KMS-11 (cell line): ENCODE results near the gene ANGPTL7.

Experiments used
- H2AFZ ChIP-seq: fragments of 200-600 bp; sonication (generic); 2 replicates; pipeline ENCODE4 v1.6.1; 2016; ENCODE audit warnings: antibody characterized with exemption, mixed run types, low read depth
- H3K27ac ChIP-seq: fragments of 200-600 bp; sonication (generic); 2 replicates; pipeline ENCODE4 v1.6.1; 2016; ENCODE audit warnings: mild to moderate bottlenecking, mixed run types
- H3K27me3 ChIP-seq: fragments of 200-600 bp; sonication (generic); 2 replicates; pipeline ENCODE4 v1.6.1; 2017; ENCODE audit warnings: mild to moderate bottlenecking, low read depth, mixed run types, moderate library complexity; ENCODE audit not compliant: insufficient read depth
- H3K36me3 ChIP-seq: fragments of 200-600 bp; sonication (generic); 2 replicates; pipeline ENCODE4 v1.6.1; 2017; ENCODE audit warnings: mild to moderate bottlenecking, mixed run types; ENCODE audit not compliant: insufficient read depth
- H3K4me1 ChIP-seq: fragments of 200-600 bp; sonication (generic); 2 replicates; pipeline ENCODE4 v1.6.1; 2016; ENCODE audit warnings: mild to moderate bottlenecking, low read depth, mixed run types; ENCODE audit not compliant: poor library complexity, severe bottlenecking
- H3K4me2 ChIP-seq: fragments of 200-600 bp; sonication (generic); 2 replicates; pipeline ENCODE4 v1.7.0; 2016; ENCODE audit warnings: mild to moderate bottlenecking, mixed run types
- H3K4me3 ChIP-seq: fragments of 200-600 bp; sonication (generic); IDR thresholded peaks from 2 replicates; pipeline ENCODE4 v1.6.1; 2017; ENCODE audit warnings: low read depth, low read length, mixed read lengths; ENCODE audit not compliant: insufficient read depth
- H3K79me2 ChIP-seq: fragments of 200-600 bp; sonication (generic); 2 replicates; pipeline ENCODE4 v1.6.1; 2016; ENCODE audit warnings: low read depth, mixed run types; ENCODE audit not compliant: insufficient read depth
- H3K9ac ChIP-seq: fragments of 200-600 bp; sonication (generic); 2 replicates; pipeline ENCODE4 v1.6.1; 2016; ENCODE audit warnings: mild to moderate bottlenecking, mixed run types
- H4K20me1 ChIP-seq: fragments of 200-600 bp; sonication (generic); 2 replicates; pipeline ENCODE4 v1.6.1; 2016; ENCODE audit warnings: mild to moderate bottlenecking, mixed run types; ENCODE audit not compliant: insufficient read depth
- CTCF ChIP-seq: fragments of 200-600 bp; sonication (generic); conservative IDR thresholded peaks from 2 replicates; pipeline ENCODE4 v1.6.1; 2017; ENCODE audit warnings: low read depth, mild to moderate bottlenecking, antibody characterized with exemption, low read length, moderate library complexity, mixed read lengths

The ANGPTL7 gene

GRCh38 chr1:11151114-11151513 lies 38.0 kb upstream of the ANGPTL7 start:
- Histone ChIP-seq H3K27me3 (no peaks in the 10 kb centered on the region), H3K4me2 (no peak overlapping the region), H2AFZ (no peak overlapping the region), H3K27ac (no peak overlapping the region), H3K9ac (no peak overlapping the region), H3K36me3 (0 out of 2 replicates have a peak, but pooled peaks cover 4% of the 10 kb centered on the region), H3K4me1 (no peaks in the 10 kb centered on the region), H4K20me1 (no peaks in the 10 kb centered on the region), H3K4me3 (no peak overlapping the region), H3K79me2 (no peaks in the 10 kb centered on the region)
- no peak for TF ChIP-seq CTCF

DNA sequence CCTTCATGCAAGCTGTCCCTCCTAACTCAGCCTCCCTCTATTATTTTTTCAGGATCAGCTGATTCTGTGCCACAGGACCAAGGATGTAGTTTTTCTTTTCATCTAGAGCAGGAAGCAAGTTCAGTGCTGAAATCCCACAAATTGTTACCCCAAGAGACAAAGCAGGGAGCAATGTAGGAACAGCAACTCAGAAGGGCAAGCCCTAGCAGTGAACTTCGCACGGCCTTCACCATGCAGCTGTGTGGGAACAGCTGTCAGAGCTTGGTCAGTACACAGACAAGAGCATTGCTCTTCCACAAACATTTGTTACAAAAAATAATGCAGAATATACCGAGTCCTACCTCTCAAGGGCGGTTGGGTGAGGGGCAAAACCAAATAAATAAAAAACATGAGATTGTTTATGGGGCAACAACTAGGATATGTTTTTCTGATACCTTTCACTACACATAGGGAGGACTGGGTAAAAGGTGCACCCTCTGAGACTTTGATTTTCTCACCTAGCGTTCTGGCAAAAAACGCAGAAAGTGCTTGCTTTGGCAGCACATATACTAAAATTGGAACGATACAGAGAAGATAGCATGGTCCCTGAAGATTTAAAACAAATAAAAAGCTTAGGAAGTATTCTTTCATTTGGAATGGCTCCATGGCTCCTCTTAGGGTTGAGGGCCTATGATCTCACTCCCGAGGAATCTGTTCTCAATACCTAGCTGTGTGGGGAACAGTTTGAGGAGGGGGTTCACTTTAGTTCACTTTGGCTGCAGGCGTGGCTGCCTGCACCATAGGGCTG lies 37.1 kb upstream of the ANGPTL7 start:
- H3K79me2 ChIP-seq, result no peaks in the 10 kb centered on the region
- H4K20me1 ChIP-seq, result no peaks in the 10 kb centered on the region
- no peaks in the 10 kb centered on the region for H3K27me3 ChIP-seq
- no peak overlapping the region for H3K9ac ChIP-seq
- H3K36me3 ChIP-seq, result 0 out of 2 replicates have a peak, but pooled peaks cover 4% of the 10 kb centered on the region
- H3K27ac ChIP-seq, result no peak overlapping the region
- TF ChIP-seq CTCF, result no peak
- H3K4me3 ChIP-seq, result no peak overlapping the region
- H2AFZ ChIP-seq, result no peak overlapping the region
- H3K4me1 ChIP-seq, result no peaks in the 10 kb centered on the region
- no peak overlapping the region for H3K4me2 ChIP-seq

DNA sequence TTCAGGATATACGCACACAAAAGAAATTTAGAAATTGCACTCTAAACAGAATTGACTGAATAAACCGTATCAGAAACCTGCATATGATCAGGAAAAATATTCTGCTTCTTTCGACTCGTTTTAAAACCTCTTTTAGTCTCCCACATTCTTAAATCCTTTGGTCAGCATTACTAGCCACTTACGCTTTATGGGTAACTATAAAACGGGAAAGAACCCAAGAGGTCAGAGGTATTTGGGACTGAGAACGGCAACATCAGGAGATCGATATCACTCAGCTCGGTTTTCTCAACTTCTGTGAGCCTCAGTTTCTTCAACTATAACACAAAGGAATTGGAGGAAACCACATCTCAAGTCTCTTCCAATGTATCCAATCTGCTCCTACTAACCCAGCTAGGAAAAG lies 36.4 kb upstream of the ANGPTL7 start:
- no peak overlapping the region for H3K4me3 ChIP-seq
- no peaks in the 10 kb centered on the region for H3K4me1 ChIP-seq
- no peak overlapping the region for H3K27ac ChIP-seq
- H3K4me2 ChIP-seq, result no peak overlapping the region
- no peaks in the 10 kb centered on the region for H4K20me1 ChIP-seq
- no peaks in the 10 kb centered on the region for H3K27me3 ChIP-seq
- H3K36me3 ChIP-seq, result 0 out of 2 replicates have a peak, but pooled peaks cover 4% of the 10 kb centered on the region
- no peaks in the 10 kb centered on the region for H3K79me2 ChIP-seq
- no peak for TF ChIP-seq CTCF
- H3K9ac ChIP-seq, result no peak overlapping the region
- no peak overlapping the region for H2AFZ ChIP-seq

- Histone ChIP-seq H2AFZ (no peak overlapping the region), H3K4me1 (no peaks in the 10 kb centered on the region), H3K79me2 (no peaks in the 10 kb centered on the region), H3K4me2 (no peak overlapping the region), H3K9ac (no peak overlapping the region), H3K27me3 (no peaks in the 10 kb centered on the region), H3K4me3 (no peak overlapping the region), H3K27ac (no peak overlapping the region), H4K20me1 (no peaks in the 10 kb centered on the region), H3K36me3 (0 out of 2 replicates have a peak, but pooled peaks cover 4% of the 10 kb centered on the region)
- no peak for TF ChIP-seq CTCF
Observed at GRCh38 chr1:11153184-11153583, 36.0 kb upstream of the ANGPTL7 start.
